NB4 (cell line): ENCODE measurements around the gene TTN.

Experiments
- POLR2A ChIP-seq: IDR thresholded peaks from 2 replicates; pipeline ENCODE4 v1.6.1; 2011; ENCODE audit warnings: mild to moderate bottlenecking; ENCODE audit not compliant: insufficient read length; ENCODE audit errors: extremely low read depth
- TF ChIP-seq, protein P1 (sequence below): IDR thresholded peaks from one replicate; pipeline ENCODE4 v1.5.1; 2012; ENCODE audit warnings: low read depth, low read length

DNA sequence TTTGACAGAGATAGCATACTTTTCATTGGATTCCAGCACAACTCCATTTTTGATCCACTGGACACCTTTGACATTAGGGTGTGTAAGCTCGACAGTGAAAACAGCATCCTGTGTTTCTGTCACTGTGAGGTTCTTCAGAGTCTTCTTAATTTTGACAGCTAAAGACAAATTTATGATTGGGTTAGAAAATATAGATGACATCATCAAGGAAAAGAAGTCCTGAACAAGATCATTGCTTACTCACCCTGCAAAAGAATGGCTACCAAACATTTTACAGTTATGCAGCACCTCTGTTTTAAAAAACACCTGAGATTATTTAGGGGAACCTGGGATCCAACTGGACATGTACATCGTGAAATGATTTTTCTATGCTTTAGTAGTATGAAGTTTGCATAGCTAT lies 36.7 kb downstream of the TTN start:
- TF ChIP-seq POLR2A, result no peak
- TF ChIP-seq, protein P1, sequence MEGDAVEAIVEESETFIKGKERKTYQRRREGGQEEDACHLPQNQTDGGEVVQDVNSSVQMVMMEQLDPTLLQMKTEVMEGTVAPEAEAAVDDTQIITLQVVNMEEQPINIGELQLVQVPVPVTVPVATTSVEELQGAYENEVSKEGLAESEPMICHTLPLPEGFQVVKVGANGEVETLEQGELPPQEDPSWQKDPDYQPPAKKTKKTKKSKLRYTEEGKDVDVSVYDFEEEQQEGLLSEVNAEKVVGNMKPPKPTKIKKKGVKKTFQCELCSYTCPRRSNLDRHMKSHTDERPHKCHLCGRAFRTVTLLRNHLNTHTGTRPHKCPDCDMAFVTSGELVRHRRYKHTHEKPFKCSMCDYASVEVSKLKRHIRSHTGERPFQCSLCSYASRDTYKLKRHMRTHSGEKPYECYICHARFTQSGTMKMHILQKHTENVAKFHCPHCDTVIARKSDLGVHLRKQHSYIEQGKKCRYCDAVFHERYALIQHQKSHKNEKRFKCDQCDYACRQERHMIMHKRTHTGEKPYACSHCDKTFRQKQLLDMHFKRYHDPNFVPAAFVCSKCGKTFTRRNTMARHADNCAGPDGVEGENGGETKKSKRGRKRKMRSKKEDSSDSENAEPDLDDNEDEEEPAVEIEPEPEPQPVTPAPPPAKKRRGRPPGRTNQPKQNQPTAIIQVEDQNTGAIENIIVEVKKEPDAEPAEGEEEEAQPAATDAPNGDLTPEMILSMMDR, result no peak
